Mucosa of stomach (tissue), 1 donor: ENCODE data around the gene FUBP3.

Experiments used
- H3K27me3 ChIP-seq: one replicate; pipeline ENCODE4 v1.7.0; 2013; ENCODE audit warnings: mild to moderate bottlenecking, low read length; ENCODE audit not compliant: control insufficient read depth, insufficient read depth
- H3K36me3 ChIP-seq: one replicate; pipeline ENCODE4 v1.7.0; 2013; ENCODE audit warnings: low read length; ENCODE audit not compliant: control insufficient read depth, insufficient read depth
- H3K4me1 ChIP-seq: one replicate; pipeline ENCODE4 v1.7.0; 2013; ENCODE audit warnings: mild to moderate bottlenecking, low read length; ENCODE audit not compliant: control insufficient read depth, insufficient read depth
- H3K4me3 ChIP-seq: one replicate; pipeline ENCODE4 v1.7.0; 2013; ENCODE audit warnings: low read length
- H3K9ac ChIP-seq: one replicate; pipeline ENCODE4 v1.7.0; 2013; ENCODE audit warnings: mild to moderate bottlenecking, low read length, moderate library complexity
- H3K9me3 ChIP-seq: one replicate; pipeline ENCODE4 v1.7.0; 2013; ENCODE audit warnings: mild to moderate bottlenecking, low read length, moderate library complexity; ENCODE audit not compliant: control insufficient read depth
- donor health status: Pancreatic carcinoma.

The FUBP3 gene

GRCh38 chr9:130662970-130663257, 83.5 kb downstream of the FUBP3 start:
- H3K4me1 ChIP-seq: peaks cover 9% of the 10 kb centered on the region
- no peaks in the 10 kb centered on the region for H3K9me3 ChIP-seq
- H3K27me3 ChIP-seq: peaks cover 98% of the 10 kb centered on the region
- H3K9ac ChIP-seq: no peak overlapping the region
- H3K4me3 ChIP-seq: no peak overlapping the region
- no peaks in the 10 kb centered on the region for H3K36me3 ChIP-seq

GRCh38 chr9:130663258-130663976, 84.0 kb downstream of the FUBP3 start:
- Histone ChIP-seq H3K36me3 (no peaks in the 10 kb centered on the region), H3K4me1 (peaks cover 9% of the 10 kb centered on the region), H3K4me3 (no peak overlapping the region), H3K27me3 (peaks cover 98% of the 10 kb centered on the region), H3K9ac (no peak overlapping the region), H3K9me3 (no peaks in the 10 kb centered on the region)

GRCh38 chr9:130663977-130664250, 84.5 kb downstream of the FUBP3 start:
- Histone ChIP-seq H3K4me1 (peaks cover 9% of the 10 kb centered on the region), H3K4me3 (no peak overlapping the region)

GRCh38 chr9:130664251-130665028, 85.1 kb downstream of the FUBP3 start, which contains the start of gene PRDM12:
PRDM12 (plus strand) TSS chr9:130664594; CDS start chr9:130664654, 60 bp downstream.
- Histone ChIP-seq H3K27me3 (peaks cover 91% of the 10 kb centered on the region), H3K4me1 (peaks cover 9% of the 10 kb centered on the region)

More at GRCh38 chr9:130663977-130664250, 84.5 kb downstream of the FUBP3 start:
- Histone ChIP-seq H3K27me3 (peaks cover 96% of the 10 kb centered on the region), H3K36me3 (no peaks in the 10 kb centered on the region), H3K9ac (no peak overlapping the region), H3K9me3 (no peaks in the 10 kb centered on the region)

DNA sequence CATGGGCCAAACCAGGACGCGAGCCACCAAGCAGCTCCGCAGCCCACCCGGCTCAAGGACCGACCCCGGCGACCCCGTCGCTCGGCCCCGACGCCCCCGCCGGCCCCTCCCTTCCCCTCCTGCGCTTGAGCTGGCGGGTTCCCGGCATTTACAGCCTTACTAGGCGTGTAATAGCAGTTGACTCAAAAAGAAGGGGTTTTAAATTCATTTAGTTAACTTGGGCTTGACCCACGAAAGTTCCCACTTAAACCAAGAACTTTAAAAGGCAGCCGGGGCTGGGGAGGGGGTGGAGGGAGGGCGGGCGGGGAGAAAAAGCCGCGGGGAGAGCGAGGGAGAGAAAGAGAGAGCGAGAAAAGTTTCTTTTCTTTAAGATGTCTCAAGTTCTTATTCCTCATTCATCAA, 85.7 kb downstream of the FUBP3 start:
- Histone ChIP-seq H3K9ac (no peak overlapping the region), H3K4me3 (no peak overlapping the region), H3K4me1 (peaks cover 9% of the 10 kb centered on the region), H3K9me3 (no peaks in the 10 kb centered on the region), H3K27me3 (peaks cover 85% of the 10 kb centered on the region), H3K36me3 (no peaks in the 10 kb centered on the region)

More at GRCh38 chr9:130664251-130665028, 85.1 kb downstream of the FUBP3 start, which contains the start of gene PRDM12:
- Histone ChIP-seq H3K36me3 (no peaks in the 10 kb centered on the region), H3K4me3 (no peak within 1 kb of the TSS), H3K9ac (no peak within 1 kb of the TSS), H3K9me3 (no peaks in the 10 kb centered on the region)

DNA sequence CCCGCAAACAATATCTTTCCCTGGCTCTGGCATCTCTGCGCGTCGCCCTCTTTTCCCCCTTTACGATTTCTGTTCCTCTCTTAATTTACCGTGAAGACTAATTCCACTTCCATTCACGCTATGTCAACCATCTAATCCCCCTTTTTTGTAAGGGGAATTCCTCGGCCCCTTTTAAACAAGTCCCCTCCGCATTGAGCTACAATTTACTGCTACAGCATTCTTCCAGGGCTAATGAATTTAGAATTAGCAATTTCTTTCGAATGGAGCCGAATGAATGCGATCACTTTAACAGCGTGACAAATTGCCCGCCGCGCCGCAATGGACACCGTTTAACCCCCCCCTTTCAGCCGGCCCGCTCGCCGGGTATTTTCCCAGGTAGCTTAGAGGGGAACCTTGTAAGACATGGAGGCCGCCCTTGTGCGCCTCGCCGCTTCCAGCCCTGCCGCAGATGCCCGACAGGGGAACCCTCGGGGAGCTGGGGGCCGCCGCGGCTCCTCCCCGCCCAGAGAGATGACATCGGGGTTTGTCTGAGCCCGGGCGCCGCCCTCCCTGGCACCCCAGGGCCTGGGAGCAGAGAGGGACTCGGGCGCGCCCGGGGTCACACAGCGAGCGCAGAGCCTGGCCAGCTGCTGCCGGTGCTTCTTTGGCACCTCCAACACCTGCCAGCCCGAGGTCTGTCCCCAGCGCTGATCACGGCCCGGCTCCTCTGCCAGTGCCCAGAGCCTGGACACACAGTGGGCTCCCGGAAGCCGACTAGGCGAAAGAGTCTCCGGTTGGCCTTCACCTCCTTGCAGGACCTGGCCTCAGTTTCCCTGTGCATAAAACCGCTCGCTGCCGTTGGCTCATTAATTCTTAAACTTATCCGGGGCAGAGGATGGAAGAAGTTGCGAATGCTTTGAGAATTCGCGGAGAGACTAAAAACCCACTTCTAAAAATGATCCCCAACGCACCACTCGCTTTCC, 86.3 kb downstream of the FUBP3 start:
- Histone ChIP-seq H3K36me3 (no peaks in the 10 kb centered on the region), H3K4me3 (no peak overlapping the region), H3K9ac (no peak overlapping the region), H3K4me1 (peaks cover 9% of the 10 kb centered on the region), H3K9me3 (no peaks in the 10 kb centered on the region), H3K27me3 (peaks cover 79% of the 10 kb centered on the region)

DNA sequence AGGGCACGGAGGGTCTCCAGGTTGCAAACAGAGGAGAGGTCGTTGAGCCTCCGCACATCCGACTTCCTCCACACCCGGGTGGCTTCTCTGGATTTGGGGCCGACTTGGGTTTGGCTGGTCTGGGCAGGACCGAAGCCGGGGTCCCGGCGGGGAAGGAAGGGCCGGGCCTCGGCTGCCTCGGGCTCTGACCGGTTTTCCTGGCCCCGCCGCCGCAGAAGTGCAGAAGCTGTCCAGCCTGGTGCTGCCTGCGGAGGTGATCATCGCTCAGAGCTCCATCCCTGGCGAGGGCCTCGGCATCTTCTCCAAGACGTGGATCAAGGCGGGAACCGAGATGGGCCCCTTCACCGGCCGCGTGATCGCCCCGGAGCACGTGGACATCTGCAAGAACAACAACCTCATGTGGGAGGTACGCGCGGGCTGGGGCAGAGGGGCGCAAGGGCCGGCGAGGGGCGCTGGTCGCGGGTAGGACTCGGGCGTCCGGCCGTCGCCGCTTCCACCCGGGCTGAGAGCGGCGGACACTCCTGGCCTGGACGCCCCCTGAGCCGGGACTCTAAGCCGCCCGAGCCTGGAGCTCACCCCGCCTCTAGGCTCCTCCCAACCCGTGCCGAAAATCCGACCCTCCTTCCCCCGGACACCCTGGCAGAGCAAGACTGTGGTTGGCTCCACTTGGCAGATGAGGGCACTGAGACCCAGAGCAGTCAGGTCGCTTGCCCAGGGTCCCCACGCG, 87.2 kb downstream of the FUBP3 start:
- Histone ChIP-seq H3K36me3 (no peaks in the 10 kb centered on the region), H3K9ac (no peak overlapping the region), H3K4me1 (peaks cover 9% of the 10 kb centered on the region), H3K27me3 (peaks cover 71% of the 10 kb centered on the region), H3K4me3 (no peak overlapping the region), H3K9me3 (no peaks in the 10 kb centered on the region)

GRCh38 chr9:130667120-130667435, 87.7 kb downstream of the FUBP3 start:
- Histone ChIP-seq H3K4me3 (no peak overlapping the region), H3K27me3 (peaks cover 66% of the 10 kb centered on the region), H3K9ac (no peak overlapping the region), H3K9me3 (no peaks in the 10 kb centered on the region), H3K4me1 (peaks cover 9% of the 10 kb centered on the region), H3K36me3 (no peaks in the 10 kb centered on the region)

- Histone ChIP-seq H3K9me3 (no peaks in the 10 kb centered on the region), H3K27me3 (peaks cover 54% of the 10 kb centered on the region)
These were observed 88.8 kb downstream of the FUBP3 start for GRCh38 chr9:130668196-130668595.

GRCh38 chr9:130668659-130669058, 89.3 kb downstream of the FUBP3 start:
- peaks cover 50% of the 10 kb centered on the region for H3K27me3 ChIP-seq
- H3K9me3 ChIP-seq: no peaks in the 10 kb centered on the region
- no peak overlapping the region for H3K4me3 ChIP-seq
- peaks cover 4% of the 10 kb centered on the region for H3K4me1 ChIP-seq
- no peak overlapping the region for H3K9ac ChIP-seq
- no peaks in the 10 kb centered on the region for H3K36me3 ChIP-seq

More at GRCh38 chr9:130668196-130668595, 88.8 kb downstream of the FUBP3 start:
- Histone ChIP-seq H3K9ac (no peak overlapping the region), H3K4me3 (no peak overlapping the region), H3K36me3 (no peaks in the 10 kb centered on the region), H3K4me1 (peaks cover 7% of the 10 kb centered on the region)

DNA sequence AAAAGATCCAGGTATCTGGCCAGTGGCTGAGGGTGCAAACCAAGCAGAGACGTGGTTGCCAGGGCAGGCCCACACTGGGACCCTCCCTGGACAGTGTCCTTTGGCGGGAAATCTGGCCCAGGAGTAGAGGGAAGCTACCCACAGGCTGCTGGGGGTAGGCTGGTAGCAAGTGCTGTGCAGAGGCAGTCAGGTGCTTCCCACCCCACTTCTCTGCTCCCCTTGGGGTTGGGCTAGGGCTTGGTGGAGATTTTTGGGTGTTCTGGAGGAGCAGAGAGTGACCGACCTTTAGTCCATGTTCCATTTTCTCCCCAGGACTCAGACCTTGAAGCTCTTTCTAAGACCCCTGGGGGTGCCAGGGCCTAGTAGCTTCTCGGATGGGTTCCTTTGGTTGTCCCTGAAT, 90.6 kb downstream of the FUBP3 start:
- peaks cover 4% of the 10 kb centered on the region for H3K4me1 ChIP-seq
- H3K36me3 ChIP-seq: no peaks in the 10 kb centered on the region
- no peak overlapping the region for H3K9ac ChIP-seq
- no peak overlapping the region for H3K4me3 ChIP-seq
- H3K9me3 ChIP-seq: no peaks in the 10 kb centered on the region
- peaks cover 37% of the 10 kb centered on the region for H3K27me3 ChIP-seq
